Ishikawa (cell line): ENCODE data around the gene UGT1A8.

Source experiments
- CEBPB ChIP-seq: IDR thresholded peaks from 2 replicates; pipeline ENCODE4 v1.6.1; 2012
- CREB1 ChIP-seq: IDR thresholded peaks from 2 replicates; pipeline ENCODE4 v1.6.1; 2012; ENCODE audit warnings: low read depth
- EGR1 ChIP-seq: IDR thresholded peaks from 2 replicates; pipeline ENCODE4 v1.6.1; 2012
- EP300 ChIP-seq: IDR thresholded peaks from 2 replicates; pipeline ENCODE4 v1.6.1; 2012; ENCODE audit warnings: borderline replicate concordance
- NFIC ChIP-seq: IDR thresholded peaks from 2 replicates; pipeline ENCODE4 v1.6.1; 2012
- TAF1 ChIP-seq: IDR thresholded peaks from 2 replicates; pipeline ENCODE4 v1.6.1; 2012; ENCODE audit warnings: low read depth, mild to moderate bottlenecking
- TEAD4 ChIP-seq: IDR thresholded peaks from 2 replicates; pipeline ENCODE4 v1.6.1; 2012
- YY1 ChIP-seq: IDR thresholded peaks from 2 replicates; pipeline ENCODE4 v1.6.1; 2012; ENCODE audit warnings: low read depth
- TF ChIP-seq, protein P1 (sequence below): IDR thresholded peaks from 2 replicates; pipeline ENCODE4 v1.6.1; 2012
- TF ChIP-seq, protein P2 (sequence below): IDR thresholded peaks from 2 replicates; pipeline ENCODE4 v1.6.1; 2012; ENCODE audit warnings: low read depth, mild to moderate bottlenecking
- TF ChIP-seq, protein P3 (sequence below): IDR thresholded peaks from 2 replicates; pipeline ENCODE4 v1.6.1; 2012

DNA sequence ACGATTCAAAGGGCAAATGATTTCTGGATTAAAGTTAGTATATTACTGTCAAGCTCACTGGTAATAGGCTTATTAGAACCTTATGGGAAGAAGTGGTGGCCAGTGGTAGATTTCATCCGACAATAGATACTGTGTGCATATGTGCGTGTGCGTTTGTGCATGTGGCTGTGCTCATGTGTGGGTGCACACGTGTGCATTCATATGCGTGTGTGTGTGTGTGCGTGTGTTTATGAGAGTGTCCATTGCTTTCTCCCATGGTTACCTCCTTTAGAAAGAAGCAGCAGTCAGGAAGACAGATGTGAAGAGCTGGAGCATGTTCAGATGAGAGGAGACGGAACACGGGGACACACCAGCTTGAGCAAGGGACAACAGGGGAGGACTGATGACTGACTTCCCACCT, 151.8 kb downstream of the UGT1A8 start:
- TF ChIP-seq, protein P1, sequence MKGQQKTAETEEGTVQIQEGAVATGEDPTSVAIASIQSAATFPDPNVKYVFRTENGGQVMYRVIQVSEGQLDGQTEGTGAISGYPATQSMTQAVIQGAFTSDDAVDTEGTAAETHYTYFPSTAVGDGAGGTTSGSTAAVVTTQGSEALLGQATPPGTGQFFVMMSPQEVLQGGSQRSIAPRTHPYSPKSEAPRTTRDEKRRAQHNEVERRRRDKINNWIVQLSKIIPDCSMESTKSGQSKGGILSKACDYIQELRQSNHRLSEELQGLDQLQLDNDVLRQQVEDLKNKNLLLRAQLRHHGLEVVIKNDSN, result no peak
- TF ChIP-seq TAF1 (no peak), EP300 (no peak), NFIC (no peak), YY1 (no peak), TEAD4 (no peak), CEBPB (no peak), EGR1 (no peak), CREB1 (no peak)
- TF ChIP-seq, protein P2, sequence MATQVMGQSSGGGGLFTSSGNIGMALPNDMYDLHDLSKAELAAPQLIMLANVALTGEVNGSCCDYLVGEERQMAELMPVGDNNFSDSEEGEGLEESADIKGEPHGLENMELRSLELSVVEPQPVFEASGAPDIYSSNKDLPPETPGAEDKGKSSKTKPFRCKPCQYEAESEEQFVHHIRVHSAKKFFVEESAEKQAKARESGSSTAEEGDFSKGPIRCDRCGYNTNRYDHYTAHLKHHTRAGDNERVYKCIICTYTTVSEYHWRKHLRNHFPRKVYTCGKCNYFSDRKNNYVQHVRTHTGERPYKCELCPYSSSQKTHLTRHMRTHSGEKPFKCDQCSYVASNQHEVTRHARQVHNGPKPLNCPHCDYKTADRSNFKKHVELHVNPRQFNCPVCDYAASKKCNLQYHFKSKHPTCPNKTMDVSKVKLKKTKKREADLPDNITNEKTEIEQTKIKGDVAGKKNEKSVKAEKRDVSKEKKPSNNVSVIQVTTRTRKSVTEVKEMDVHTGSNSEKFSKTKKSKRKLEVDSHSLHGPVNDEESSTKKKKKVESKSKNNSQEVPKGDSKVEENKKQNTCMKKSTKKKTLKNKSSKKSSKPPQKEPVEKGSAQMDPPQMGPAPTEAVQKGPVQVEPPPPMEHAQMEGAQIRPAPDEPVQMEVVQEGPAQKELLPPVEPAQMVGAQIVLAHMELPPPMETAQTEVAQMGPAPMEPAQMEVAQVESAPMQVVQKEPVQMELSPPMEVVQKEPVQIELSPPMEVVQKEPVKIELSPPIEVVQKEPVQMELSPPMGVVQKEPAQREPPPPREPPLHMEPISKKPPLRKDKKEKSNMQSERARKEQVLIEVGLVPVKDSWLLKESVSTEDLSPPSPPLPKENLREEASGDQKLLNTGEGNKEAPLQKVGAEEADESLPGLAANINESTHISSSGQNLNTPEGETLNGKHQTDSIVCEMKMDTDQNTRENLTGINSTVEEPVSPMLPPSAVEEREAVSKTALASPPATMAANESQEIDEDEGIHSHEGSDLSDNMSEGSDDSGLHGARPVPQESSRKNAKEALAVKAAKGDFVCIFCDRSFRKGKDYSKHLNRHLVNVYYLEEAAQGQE, result no peak
- TF ChIP-seq, protein P3, sequence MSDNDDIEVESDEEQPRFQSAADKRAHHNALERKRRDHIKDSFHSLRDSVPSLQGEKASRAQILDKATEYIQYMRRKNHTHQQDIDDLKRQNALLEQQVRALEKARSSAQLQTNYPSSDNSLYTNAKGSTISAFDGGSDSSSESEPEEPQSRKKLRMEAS, result no peak
